GM12891 (cell line): ENCODE data around the gene DPH2.

Source experiments
- PAX5 ChIP-seq: IDR thresholded peaks from 2 replicates; pipeline ENCODE4 v1.6.1; 2011; ENCODE audit warnings: low read length, moderate library complexity, mild to moderate bottlenecking; ENCODE audit not compliant: insufficient read depth, severe bottlenecking
- POLR2A ChIP-seq: IDR thresholded peaks from 2 replicates; pipeline ENCODE4 v1.6.1; 2011; ENCODE audit warnings: low read depth, low read length, control low read depth
- POLR2AphosphoS5 ChIP-seq: IDR thresholded peaks from 2 replicates; pipeline ENCODE4 v1.6.1; 2011; ENCODE audit warnings: low read depth, low read length, control low read depth

DNA sequence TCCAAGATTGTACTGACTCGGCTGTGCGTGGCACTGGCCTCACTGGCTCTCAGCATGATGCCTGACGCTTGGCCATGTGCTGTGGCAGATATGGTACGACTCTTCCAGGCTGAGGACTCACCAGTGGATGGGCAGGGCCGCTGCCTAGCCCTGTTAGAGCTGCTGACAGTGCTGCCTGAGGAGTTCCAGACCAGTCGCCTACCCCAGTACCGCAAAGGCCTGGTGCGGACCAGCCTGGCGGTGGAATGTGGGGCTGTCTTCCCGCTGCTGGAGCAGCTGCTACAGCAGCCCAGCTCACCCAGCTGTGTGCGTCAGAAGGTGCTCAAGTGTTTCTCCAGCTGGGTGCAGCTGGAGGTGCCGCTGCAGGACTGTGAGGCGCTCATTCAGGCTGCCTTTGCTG lies 20.1 kb upstream of the DPH2 start:
- TF ChIP-seq POLR2AphosphoS5 (no peak), POLR2A (no peak), PAX5 (no peak)
